AG10803 (cell line): ENCODE measurements around the gene TSPYL6.
"Not testable (repeated sequence)": the region's sequence is repeated elsewhere in the genome, so short reads cannot be mapped to it uniquely, and the experiment has no call there.

Source experiments
- DNase-seq: peaks from one replicate; pipeline ENCODE4 v3.0.0; 2010; ENCODE audit warnings: low read depth
- H3K4me3 ChIP-seq: 2 replicates; pipeline ENCODE4 v1.5.1; 2011; ENCODE audit warnings: mild to moderate bottlenecking, low read length, control low read depth
- TF ChIP-seq, protein P1 (sequence below): conservative IDR thresholded peaks from 2 replicates; pipeline ENCODE4 v1.5.1; 2011; ENCODE audit warnings: mild to moderate bottlenecking, low read length, control low read depth, inconsistent platforms

Gene TSPYL6

DNA sequence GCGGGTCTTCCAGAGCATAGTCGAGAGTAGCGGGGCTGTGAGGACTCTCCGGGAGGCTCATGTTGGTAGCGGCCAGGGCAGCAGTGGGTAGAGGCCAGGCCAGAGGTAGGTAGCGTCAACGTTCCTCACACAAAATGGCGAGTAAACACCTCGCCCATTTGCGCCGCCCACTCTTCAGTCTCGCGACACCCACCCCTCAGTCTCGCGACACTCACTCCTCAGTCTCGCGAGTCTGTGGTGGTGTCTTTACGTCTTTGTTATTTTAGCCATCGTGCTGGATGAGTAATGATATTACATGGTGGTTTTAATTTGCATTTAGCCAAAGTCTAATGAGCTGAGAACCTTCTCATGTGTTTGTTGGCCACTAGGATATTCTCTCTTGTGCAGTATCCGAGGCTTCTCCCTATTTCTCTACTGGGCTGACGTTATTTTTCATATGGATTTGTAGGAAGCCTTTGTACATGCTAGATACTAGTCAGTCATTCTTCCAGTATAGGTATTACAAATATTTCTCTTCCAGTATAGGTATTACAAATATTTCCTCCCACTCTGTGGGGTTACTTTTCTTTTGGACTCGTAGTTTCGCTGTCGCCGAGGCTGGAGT lies at the start of gene TSPYL6:
TSS of gene TSPYL6 (minus strand) at position 139 of the 604 bp plus-strand sequence. CDS start at position 61, 78 bp downstream.
- no peak within 1 kb of the TSS for H3K4me3 ChIP-seq
- no peak for DNase-seq
- TF ChIP-seq, protein P1, sequence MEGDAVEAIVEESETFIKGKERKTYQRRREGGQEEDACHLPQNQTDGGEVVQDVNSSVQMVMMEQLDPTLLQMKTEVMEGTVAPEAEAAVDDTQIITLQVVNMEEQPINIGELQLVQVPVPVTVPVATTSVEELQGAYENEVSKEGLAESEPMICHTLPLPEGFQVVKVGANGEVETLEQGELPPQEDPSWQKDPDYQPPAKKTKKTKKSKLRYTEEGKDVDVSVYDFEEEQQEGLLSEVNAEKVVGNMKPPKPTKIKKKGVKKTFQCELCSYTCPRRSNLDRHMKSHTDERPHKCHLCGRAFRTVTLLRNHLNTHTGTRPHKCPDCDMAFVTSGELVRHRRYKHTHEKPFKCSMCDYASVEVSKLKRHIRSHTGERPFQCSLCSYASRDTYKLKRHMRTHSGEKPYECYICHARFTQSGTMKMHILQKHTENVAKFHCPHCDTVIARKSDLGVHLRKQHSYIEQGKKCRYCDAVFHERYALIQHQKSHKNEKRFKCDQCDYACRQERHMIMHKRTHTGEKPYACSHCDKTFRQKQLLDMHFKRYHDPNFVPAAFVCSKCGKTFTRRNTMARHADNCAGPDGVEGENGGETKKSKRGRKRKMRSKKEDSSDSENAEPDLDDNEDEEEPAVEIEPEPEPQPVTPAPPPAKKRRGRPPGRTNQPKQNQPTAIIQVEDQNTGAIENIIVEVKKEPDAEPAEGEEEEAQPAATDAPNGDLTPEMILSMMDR: no peak

DNA sequence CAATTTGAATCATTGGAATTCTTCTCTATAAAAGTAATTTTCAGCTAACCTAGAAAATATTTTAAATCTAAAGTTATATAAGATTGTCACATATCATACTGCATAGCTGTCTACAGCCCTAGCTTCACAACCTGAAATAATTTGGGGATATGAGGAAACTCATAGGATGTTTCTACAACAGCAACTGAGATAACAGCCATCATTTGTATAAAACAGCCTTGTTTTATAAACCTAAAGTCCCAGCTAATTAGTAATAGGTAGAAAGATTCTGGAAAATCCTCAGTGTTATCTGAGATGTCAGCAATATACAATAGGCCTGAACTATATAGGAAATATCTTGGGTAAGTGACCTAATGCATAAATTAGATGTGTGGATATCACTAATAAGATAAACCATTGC lies 47.6 kb upstream of the TSPYL6 start:
- DNase-seq: no peak
- TF ChIP-seq, protein P1: no peak
- no peak overlapping the region for H3K4me3 ChIP-seq

DNA sequence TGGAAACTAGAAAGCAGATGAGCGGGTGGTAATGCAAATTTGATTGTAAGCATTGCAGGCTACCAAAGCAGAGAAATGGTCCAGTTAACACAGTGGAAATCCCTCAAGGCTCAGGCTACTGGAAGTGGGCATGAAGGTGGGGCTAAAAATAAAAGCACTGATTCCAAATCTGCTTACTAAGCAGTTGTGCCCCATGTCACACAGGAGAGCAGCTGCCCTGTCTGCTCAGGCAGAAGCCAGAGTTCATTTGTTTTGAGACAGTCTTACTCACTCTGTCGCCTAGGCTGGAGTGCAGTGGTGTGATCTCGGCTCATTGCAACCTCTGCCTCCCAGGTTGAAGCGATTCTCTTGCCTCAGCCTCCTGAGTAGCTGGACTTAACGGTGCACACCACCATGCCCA lies 42.5 kb upstream of the TSPYL6 start:
- no peak overlapping the region for H3K4me3 ChIP-seq
- TF ChIP-seq, protein P1: no peak

DNA sequence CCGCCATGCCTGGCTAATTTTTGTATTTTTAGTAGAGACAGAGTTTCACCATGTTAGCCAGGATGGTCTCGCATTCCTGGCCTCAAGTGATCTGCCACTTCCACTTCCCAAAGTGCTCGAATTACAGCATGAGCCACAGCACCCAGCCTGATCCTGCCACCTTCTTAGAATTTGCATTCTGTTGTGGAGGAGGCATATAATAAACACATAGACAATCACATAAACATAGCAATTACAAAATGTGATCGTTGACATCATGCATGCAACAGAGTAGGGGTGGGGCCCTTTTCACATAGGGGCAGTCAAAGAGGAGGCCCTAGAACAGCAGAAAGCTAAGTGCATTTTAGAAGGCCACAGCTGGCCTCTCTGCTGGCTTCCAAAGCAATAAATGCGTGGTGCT lies 39.9 kb upstream of the TSPYL6 start:
- no peak for DNase-seq

More for the DNA sequence above, 42.5 kb upstream of the TSPYL6 start:
- no peak for DNase-seq

DNA sequence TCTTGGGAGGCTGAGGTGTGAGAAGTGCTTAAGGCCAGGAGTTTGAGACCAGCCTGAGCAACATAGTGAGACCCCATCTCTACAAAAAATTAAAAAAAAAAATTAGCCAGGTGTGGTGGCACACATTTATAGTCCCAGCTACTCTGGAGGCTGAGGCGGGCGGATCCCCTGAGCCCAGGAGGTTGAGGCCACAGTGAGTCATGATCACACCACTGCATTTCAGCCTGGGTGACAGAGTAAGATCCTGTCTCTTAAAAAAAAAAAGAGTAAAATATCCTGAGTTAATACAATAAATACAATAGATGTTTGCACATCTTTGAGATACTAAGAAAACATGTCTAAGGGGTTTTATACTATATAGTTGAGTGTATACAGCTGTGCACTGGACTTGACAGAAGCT lies 38.6 kb upstream of the TSPYL6 start:
- DNase-seq, H3K4me3 ChIP-seq: not testable (repeated sequence)

More for the DNA sequence above, 39.9 kb upstream of the TSPYL6 start:
- TF ChIP-seq, protein P1: no peak
- no peak overlapping the region for H3K4me3 ChIP-seq

DNA sequence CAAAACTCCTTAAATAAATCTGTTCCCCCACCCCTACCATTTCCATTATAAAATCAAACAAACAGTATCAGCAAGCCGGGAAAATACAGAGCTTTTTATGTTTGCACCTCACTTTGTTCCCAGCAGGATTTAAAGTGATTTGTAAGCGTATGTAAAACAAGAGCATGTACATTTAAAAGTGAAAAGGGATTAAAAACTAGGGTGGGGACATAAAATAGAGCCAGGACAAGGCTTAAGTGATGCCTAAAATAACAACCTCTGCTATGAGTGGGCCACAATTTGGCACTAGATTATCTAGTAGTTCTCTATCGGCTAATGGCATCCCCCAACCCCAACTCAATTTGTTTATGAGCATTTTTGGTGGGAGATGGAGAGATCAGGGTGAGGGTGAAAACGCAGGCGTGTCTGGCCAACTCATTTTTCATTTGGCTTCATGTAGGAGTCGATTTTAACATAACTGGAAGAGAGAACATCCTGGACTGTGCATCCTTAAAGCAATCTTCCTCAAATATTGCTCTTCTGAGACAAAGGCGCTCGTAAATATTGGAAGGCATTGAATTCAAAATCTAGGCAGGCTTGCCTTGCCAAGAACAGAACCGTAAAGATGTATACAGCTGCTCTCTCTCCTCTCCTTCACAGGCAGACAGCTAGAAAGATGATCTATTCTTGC lies 34.5 kb upstream of the TSPYL6 start:
- TF ChIP-seq, protein P1: no peak
- DNase-seq: no peak
- H3K4me3 ChIP-seq: no peak overlapping the region

DNA sequence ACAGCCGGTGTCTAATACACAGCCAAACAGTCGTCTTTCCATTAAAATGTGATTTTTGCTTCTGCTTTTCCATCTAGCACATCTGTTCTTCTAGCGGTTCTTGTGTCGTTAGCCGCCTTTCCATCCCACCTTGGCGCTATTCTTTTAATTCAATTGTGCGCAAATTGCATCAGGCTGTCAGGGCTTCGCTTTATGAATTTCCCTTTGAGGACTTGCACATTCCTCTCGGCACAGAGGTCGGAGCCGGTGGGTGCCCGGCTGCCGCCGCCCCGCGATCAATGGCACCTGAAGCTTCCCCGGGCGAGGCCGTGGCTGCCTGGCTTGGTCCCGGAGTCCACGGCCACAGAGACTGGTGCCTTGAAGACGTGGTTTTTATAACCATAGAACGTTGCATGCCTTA lies 33.9 kb upstream of the TSPYL6 start:
- H3K4me3 ChIP-seq: no peak overlapping the region
- no peak for DNase-seq
- TF ChIP-seq, protein P1: no peak
